ENCODE data around the gene NDUFS6.

NDUFS6 gene

GRCh38 chr5:1767524-1768282 is 33.5 kb upstream of the NDUFS6 start:
- no peak for DNase-seq

DNA sequence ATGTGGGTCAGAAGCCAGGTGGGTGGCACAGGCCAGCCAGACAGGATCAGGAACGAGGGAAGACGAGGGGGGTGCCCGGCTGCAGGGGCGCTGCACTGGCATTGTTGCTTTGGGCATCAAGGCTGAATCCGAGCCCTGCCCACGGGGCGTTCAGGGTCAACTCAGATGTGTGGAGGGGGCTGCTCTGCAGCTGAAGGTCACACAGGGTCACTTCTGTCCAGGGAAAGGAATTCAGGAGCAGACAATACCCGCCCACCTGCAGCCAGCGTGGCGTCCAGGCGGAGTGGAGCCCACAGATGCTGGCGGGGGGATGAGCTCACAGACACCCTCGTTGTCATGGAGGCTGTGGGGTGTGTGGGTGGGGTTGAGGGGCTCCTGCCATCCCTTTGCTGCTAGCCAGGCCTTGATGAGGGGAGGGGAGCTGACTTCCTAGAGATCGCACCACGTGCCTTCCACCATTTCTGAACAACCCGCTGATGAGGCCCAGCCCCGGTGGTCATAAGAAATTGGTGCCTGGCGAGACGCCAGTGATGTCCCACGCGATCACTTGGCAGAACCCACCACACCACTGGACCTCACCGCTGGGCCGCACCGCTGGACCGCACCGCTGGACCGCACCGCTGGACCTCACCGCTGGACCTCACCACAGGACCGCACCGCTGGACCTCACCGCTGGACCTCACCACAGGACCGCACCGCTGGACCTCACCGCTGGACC is 32.8 kb upstream of the NDUFS6 start:
- no peak for DNase-seq

DNA sequence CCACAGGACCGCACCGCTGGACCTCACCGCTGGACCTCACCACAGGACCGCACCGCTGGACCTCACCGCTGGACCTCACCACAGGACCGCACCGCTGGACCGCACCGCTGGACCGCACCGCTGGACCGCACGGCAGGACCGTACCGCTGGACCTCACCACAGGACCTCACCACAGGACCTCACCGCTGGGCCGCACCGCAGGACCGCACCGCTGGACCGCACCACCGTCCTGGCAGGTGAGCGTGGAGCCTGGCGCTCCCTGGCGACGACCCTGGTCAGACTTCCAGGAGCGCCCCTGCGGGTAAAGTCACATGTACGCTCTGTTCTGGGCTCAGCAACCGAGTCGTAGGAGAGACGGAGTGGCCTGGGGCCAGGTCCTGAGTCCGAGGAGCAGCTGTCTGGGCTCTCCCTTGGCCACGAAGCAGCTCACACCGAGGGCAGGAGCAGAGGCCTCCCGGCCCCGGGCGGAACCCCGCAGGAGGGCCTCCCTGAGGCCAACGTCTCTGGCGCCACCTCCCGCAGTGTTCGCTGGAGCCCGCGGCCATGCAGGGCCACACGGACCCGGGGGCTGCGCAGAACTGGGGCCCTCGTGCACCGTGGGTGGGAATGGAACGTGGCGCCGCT is 32.1 kb upstream of the NDUFS6 start:
- DNase-seq: no peak

DNA sequence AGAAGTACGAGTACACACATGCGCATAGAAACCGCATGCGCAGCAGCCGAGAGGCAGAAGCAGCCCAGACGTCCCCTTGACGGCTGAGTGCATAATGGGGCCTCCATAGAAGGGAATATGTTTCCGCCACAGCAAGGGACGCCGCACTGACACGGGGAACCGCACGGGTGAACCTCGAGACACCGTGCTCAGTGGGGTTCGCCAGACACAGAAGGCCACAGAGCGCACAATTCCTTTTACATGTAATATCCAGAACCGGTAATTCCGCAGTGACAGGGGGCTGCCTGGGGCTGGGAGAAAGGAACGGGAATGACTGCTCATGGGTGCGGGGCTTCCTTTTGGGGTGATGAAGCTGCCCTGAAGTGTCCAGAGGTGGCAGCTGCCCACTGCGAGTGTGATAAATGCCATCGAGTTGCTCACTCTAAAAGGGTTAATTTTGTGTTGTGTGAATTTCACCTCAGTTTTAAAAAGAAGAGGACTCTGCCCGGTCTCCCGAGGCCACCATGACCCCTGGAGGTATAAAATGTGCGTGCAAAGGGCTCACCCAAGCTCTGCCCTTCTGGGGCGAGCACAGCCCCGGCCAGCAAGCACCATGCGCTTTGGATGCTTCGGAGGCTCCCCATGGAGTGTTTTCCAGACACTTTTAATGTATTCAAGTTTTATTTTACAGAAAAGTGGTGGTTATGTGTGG is 31.3 kb upstream of the NDUFS6 start:
- no peak for DNase-seq

DNA sequence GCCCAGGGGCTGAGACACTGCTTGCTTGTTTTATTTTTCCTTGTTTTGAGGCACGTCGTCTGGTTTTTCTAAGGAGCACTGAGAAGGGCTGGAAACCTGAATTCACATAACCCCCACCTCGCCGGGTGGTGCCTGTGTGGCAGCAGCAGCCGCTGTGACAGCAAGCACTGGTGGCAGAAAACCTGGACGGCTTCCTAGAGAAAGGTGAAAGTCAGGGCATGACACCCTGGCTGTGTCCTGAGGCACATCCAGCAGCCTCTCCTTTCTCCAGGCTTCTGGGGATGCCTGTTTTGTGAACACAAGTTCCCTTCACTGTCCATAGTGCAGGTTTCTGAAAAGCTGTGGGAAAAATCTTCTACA is 30.8 kb upstream of the NDUFS6 start:
- no peak for DNase-seq

GRCh38 chr5:1771149-1772065 is 29.8 kb upstream of the NDUFS6 start:
- no peak for DNase-seq

DNA sequence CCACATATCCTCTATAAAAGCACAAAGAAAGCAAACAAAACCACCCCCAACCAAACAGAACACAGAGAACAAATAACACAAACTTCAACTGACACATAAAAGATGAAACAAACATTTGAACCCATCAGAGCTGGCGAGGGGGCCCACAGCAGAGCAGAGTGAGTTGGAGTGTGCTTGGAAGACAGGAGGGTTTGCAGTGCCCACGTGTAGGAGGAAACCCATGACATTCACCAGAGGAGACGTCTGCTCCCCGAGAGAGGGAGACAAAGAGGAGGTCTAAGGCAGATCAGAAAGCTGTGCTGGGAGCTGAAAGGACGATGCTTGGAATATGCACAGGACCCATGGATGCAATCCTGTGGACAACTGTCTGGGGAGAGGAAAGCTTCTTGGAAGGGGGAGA is 28.6 kb upstream of the NDUFS6 start:
- DNase-seq: no peak

GRCh38 chr5:1776831-1777230 is 24.4 kb upstream of the NDUFS6 start:
- no peak for DNase-seq

DNA sequence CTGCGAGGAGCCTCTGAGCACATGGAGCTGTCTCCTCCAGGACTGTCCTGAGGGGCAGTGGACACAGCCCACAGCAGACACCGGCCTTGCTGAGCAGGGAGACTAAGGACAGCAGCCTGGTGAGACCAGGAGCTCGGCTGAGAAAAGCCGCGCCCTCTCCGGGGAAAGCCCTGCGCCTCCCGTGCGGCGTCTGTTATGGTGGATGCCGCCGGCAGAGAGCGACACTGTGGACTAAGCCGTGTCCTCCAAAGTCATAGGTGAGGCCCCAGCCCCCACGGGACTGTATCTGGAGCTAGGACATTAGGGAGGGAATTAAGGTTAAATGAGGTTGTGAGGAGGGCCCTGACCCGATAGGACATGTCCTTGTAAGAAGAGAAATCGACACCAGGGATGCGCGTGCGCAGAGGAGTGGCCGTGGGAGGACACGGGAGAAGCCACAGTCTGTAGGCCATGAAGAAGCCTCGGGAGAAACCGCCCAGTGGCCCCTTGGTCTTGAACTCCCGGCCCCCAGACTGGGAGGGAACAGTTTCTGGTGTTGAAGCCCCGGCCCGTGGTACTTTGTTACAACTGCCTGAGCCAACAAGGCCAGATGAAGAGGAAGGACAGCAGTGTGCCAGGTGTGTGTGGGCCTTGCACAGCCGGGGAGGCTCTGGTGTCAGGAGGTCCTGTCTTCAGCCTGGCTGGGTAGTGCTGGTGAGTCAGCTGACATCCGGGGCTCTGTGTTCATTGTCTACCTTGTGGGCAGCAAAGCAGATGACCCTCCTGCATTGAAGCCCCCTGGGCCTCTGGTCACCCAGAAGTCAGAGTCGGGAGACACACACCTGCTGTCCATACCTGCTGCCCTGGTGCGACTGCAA is 23.7 kb upstream of the NDUFS6 start:
- DNase-seq: no peak

DNA sequence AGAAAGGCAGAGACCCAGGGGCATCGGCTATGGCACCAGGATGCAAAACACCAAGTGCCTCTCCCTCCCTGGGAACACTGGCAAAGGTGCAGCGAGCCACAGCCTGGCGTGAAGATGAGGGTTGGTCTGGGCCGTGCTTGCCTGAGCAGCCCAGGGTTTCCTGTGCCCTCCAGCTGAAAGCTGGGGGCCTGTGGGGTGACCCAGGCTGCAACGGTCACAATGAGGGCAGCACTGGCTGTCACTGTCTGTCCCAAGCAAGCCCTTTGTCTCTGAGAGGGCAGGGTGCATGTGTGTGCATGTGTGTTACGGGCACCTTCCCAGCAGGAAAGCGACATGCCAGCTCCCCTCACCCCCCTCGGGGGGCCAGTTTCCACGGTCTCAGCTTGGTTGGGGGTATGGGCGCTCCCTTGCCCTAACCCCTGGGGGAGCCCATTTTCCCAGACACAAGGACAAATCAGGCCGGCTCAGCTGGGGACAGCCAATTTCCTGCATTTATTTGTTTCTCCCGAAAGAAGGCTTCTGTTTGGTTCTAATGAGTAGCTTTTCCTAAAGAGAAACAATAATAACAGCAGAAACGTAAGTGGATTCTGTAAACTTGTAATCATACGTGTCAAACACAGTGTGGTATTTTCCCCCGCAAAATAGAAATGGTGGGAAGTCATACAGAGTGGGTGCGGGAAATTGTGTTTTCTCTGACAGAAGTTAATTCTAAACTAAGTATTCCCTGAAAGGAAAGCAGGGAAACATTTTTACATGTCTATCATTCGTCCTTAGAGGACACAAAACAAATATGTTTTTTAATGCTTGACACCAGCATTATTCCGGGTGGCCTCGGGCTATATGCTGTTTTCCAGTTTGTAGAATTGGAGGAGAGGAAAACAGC is 22.8 kb upstream of the NDUFS6 start:
- no peak for DNase-seq

GRCh38 chr5:1779021-1779680 is 22.1 kb upstream of the NDUFS6 start:
- no peak for DNase-seq

GRCh38 chr5:1779782-1780613 is 21.2 kb upstream of the NDUFS6 start:
- no peak for DNase-seq

DNA sequence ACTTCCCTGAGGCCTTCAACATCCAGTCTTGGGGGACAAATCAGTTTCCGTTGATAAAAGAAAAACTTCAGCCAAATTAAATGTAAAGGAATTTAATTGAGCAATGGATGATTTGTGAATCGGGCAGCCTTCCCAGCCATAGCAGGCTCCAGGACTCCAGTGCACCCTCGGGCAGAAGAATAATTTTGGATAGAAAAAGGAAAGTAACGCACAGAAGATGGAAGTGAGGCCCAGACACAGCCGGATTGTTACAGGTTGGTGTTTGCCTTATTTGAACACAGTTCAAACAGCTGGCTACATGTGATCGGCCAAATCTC is 20.6 kb upstream of the NDUFS6 start:
- DNase-seq: no peak

- no peak for DNase-seq
Measured at GRCh38 chr5:1781107-1781506, 20.1 kb upstream of the NDUFS6 start.

DNA sequence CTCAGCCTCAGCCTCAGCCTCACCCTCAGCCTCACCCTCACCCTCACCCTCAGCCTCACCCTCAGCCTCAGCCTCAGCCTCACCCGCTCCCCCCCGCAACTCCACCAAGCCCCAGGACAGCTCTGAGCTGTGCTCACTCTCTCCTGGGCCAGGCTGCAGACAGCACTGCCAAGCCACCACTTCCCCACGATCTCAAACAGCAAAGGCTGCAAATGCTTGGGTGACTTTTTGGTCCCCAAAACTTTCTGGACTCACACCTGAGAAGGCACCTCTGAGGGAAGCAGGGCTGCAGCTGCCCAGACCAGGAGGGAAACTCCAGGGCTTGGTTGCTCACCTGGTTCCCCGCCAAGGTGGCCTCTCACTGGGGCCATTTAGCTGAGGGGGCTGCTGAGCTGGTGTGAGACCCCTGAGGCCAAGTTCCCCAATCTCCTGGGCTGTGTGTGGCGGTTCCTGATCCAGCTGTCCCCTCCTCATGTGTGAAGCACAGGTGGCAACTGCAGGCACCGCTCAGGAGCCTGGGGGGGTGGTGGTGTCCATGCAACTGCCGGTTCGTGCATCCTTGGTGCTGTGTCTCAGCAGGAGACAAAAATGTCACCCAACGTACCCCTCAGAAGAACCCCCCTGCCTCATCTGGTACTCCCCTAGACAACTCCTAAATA is 19.4 kb upstream of the NDUFS6 start:
- no peak for DNase-seq

DNA sequence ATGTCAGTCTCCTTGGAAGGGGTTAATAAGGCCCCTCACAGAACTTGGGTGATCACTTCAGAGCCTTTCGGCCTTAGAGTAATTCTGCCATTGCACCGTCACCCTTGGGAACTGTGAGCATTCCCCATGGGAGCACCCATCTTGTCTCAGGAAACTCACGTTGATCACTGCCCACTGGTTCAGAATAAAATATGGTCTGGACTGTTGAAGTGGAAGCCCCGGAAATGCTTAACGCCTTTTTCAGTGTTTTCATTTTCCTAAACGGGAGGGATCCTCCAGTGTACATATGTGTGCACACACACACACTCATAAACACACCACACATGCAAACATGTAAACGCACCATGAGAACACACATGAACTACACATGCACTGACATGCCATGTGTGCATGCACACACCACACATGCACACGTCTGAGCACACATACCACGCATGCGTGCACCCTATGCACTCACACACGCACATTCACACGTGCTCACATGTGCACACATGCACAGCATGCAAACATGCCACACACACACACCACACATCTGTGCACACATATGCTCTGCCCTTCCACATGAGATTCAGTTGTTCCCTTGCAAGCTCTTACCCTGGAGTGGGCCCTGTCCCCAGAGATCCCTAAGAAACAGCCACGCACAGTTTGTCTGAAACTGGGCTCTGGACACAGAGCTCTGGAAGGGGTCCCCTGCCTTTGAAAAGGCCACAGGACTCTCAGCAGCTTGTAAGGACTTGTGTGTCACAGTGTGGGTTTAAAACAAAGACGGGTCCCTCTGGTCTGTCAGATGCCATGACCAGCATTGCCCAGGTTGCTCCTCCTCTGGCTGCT is 18.6 kb upstream of the NDUFS6 start:
- no peak for DNase-seq

DNA sequence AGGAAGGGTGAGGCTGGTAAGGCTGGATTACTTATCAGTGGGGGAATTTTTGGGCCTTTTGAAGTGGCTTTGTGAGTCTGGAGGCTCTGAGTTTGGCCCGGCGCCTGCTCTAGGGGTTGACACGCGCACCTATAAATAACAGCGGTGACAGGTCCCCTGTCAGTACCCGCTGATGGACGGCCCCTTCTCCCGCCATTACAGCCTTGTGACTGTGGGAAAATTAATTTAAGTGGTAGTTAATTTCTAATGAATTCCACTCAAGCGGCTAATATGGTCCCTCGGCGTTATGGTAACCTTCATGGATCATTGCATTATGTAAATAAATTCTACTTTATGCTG is 18.0 kb upstream of the NDUFS6 start:
- DNase-seq: peak; percentile 53
